GM06990 (cell line): ENCODE results near the gene UBASH3A.

Experiments used
- DNase-seq: peaks from one replicate; pipeline ENCODE4 v3.0.0-alpha.2; 2011; ENCODE audit not compliant: insufficient read length; ENCODE audit errors: extremely low read depth
- H3K27me3 ChIP-seq: replicated peaks from 2 replicates; pipeline ENCODE4 v1.6.0; 2011; ENCODE audit warnings: low read length; ENCODE audit not compliant: control insufficient read depth, insufficient read depth
- H3K36me3 ChIP-seq: 2 replicates; pipeline ENCODE4 v1.5.1; 2011; ENCODE audit warnings: low read length; ENCODE audit not compliant: control insufficient read depth, insufficient read depth
- H3K4me3 ChIP-seq: replicated peaks from 2 replicates; pipeline ENCODE4 v1.5.1; 2011; ENCODE audit warnings: low read depth, mild to moderate bottlenecking, control low read depth, low read length
- CTCF ChIP-seq: IDR thresholded peaks from 2 replicates; pipeline ENCODE4 v1.5.1; 2011; ENCODE audit warnings: low read length, control low read depth, mild to moderate bottlenecking, inconsistent platforms; ENCODE audit not compliant: insufficient read depth, poor library complexity, severe bottlenecking

Gene UBASH3A

GRCh38 chr21:42425591-42425990 lies 21.9 kb downstream of the UBASH3A start:
- no peaks in the 10 kb centered on the region for H3K27me3 ChIP-seq
- no peak overlapping the region for H3K4me3 ChIP-seq
- no peaks in the 10 kb centered on the region for H3K36me3 ChIP-seq
- TF ChIP-seq CTCF = no peak
- no peak for DNase-seq

GRCh38 chr21:42426424-42426823 lies 22.7 kb downstream of the UBASH3A start:
- TF ChIP-seq CTCF = no peak
- DNase-seq = no peak
- Histone ChIP-seq H3K4me3 (no peak overlapping the region), H3K36me3 (no peaks in the 10 kb centered on the region), H3K27me3 (no peaks in the 10 kb centered on the region)

- no peak for TF ChIP-seq CTCF
- H3K36me3 ChIP-seq = no peaks in the 10 kb centered on the region
- H3K4me3 ChIP-seq = no peak overlapping the region
- H3K27me3 ChIP-seq = no peaks in the 10 kb centered on the region
- DNase-seq = no peak
These were observed 23.3 kb downstream of the UBASH3A start for GRCh38 chr21:42426876-42427480.

- Histone ChIP-seq H3K27me3 (no peaks in the 10 kb centered on the region), H3K36me3 (no peaks in the 10 kb centered on the region), H3K4me3 (no peak overlapping the region)
- TF ChIP-seq CTCF = no peak
- DNase-seq = no peak
These were observed 24.2 kb downstream of the UBASH3A start for GRCh38 chr21:42427809-42428419.

GRCh38 chr21:42429021-42429420 lies 25.3 kb downstream of the UBASH3A start:
- no peaks in the 10 kb centered on the region for H3K27me3 ChIP-seq
- no peak for TF ChIP-seq CTCF
- DNase-seq = no peak
- no peak overlapping the region for H3K4me3 ChIP-seq
- no peaks in the 10 kb centered on the region for H3K36me3 ChIP-seq

GRCh38 chr21:42429856-42430255 lies 26.2 kb downstream of the UBASH3A start:
- no peak for TF ChIP-seq CTCF
- DNase-seq = no peak
- Histone ChIP-seq H3K36me3 (no peaks in the 10 kb centered on the region), H3K27me3 (no peaks in the 10 kb centered on the region), H3K4me3 (no peak overlapping the region)
